NCI-H2171 (cell line): ENCODE data around the gene FAHD2A.
"Not testable (repeated sequence)": the region's sequence is repeated elsewhere in the genome, so short reads cannot be mapped to it uniquely, and the experiment has no call there.

Experiments used
- DNase-seq: peaks from one replicate; lab custom pipeline; 2025; lab: John Stamatoyannopoulos, UW

Gene FAHD2A

GRCh38 chr2:95435162-95435871, 32.8 kb downstream of the FAHD2A start:
- DNase-seq = not testable (repeated sequence)

- not testable (repeated sequence) for DNase-seq
Observed at GRCh38 chr2:95435872-95436209, 33.3 kb downstream of the FAHD2A start.

GRCh38 chr2:95442474-95443099, 40.1 kb downstream of the FAHD2A start:
- DNase-seq = not testable (repeated sequence)

- DNase-seq = not testable (repeated sequence)
Observed at GRCh38 chr2:95445317-95445716, 42.8 kb downstream of the FAHD2A start.

GRCh38 chr2:95463292-95463691, 60.8 kb downstream of the FAHD2A start:
- not testable (repeated sequence) for DNase-seq
